Uterus (tissue), 4 donors: ENCODE results near the gene KCNN3. TPM values are rescaled to one million over a fixed set of nuclear protein-coding genes. Genes with fewer than 3 reads are reported as not detected.

Source experiments
- DNase-seq, 2 donors: peaks; one replicate each; pipeline ENCODE4 v3.0.0-alpha.2; 2019 to 2020
- H3K27ac ChIP-seq, 2 donors: fragments of 200-600 bp; sonication (generic); 1 replicate in 1 of 2; 2 replicates in 1 of 2; pipeline ENCODE4 v1.5.1; 2016 to 2018
- H3K27me3 ChIP-seq, 2 donors: fragments of 200-600 bp; sonication (generic); one replicate each; pipeline ENCODE4 v1.5.1; 2018 to 2019; ENCODE audit warnings: control low read depth in 1 of 2
- H3K36me3 ChIP-seq, 2 donors: fragments of 200-600 bp; sonication (generic); one replicate each; pipeline ENCODE4 v1.5.1; 2019; ENCODE audit warnings: control low read depth in 1 of 2
- H3K4me1 ChIP-seq, 2 donors: fragments of 200-600 bp; sonication (generic); one replicate each; pipeline ENCODE4 v1.5.1; 2018 to 2019; ENCODE audit warnings: control low read depth in 1 of 2
- H3K4me3 ChIP-seq, 2 donors: fragments of 200-600 bp; sonication (generic); 1 replicate in 1 of 2; 2 replicates in 1 of 2; pipeline ENCODE4 v1.5.1; 2018 to 2019; ENCODE audit warnings: mild to moderate bottlenecking in 1 of 2
- H3K9me3 ChIP-seq, 2 donors: fragments of 200-600 bp; sonication (generic); one replicate each; pipeline ENCODE4 v1.5.1; 2019; ENCODE audit warnings: control low read depth in 1 of 2
- POLR2A ChIP-seq, 2 donors: fragments of 450-650 bp; IDR thresholded peaks; one replicate each; pipeline ENCODE4 v1.6.1; 2016; ENCODE audit warnings: antibody characterized with exemption in 2 of 2, mild to moderate bottlenecking in 1 of 2, moderate library complexity in 1 of 2
- intact Hi-C: fragments of 100-400 bp; cut with DNase I; formaldehyde crosslinking; loops from one replicate; pipeline ENCODE4 v1.15.1; 2023; ENCODE audit warnings: low total_unique reads
- total RNA-seq, 4 donors: library from RNA; depleted of rRNA in 3 of 4; stranded (reverse); fragments of >200 nt in 3 of 4; gene quantifications; one replicate each; pipeline versions ENCODE4 v1.1.0 to v1.2.4, GENCODE V29; 2014 to 2023
- TF ChIP-seq, protein P1 (sequence below), 4 experiments: fragments of 200-600 bp in 2 of 4; fragments of 450-650 bp in 2 of 4; sonication (generic) in 2 of 4; IDR thresholded peaks; one replicate each; pipeline ENCODE4 v1.5.1; 2016 to 2019; ENCODE audit warnings: antibody characterized with exemption in 4 of 4, mild to moderate bottlenecking in 2 of 4, moderate library complexity in 1 of 4
- donor health status: DM: yes; HTN: yes; CAD: no.

The KCNN3 gene
- total RNA-seq, 4 donors from 2014 or later: 7.1 to 35.5 (median 12.1) TPM

DNA sequence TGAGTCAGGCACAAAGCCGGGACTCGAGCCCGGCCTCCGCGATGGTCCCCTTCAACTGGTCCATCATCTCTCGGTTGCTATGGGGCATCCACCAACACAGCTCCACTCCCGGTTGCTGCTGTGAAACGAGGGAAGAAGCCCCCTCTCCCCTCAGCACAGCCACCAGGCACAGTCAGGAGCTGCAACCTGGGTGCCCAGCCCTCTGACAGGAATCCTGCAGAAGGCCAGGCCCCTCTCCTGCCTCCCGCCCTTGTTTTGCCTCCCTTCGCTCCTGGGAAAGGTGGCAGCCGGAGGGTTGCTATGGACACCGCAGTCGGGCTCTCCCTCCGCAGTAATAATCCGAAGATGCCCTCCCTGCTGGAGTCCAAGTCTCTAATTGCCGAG lies 8.9 kb upstream of the KCNN3 start:
- Histone ChIP-seq H3K36me3 (no peaks in the 10 kb centered on the region), H3K9me3 (no peaks in the 10 kb centered on the region), H3K4me3 (no peak overlapping the region), H3K27ac (no peak overlapping the region), H3K27me3 (no peaks in the 10 kb centered on the region), H3K4me1 (no peaks in the 10 kb centered on the region)
- TF ChIP-seq, protein P1, sequence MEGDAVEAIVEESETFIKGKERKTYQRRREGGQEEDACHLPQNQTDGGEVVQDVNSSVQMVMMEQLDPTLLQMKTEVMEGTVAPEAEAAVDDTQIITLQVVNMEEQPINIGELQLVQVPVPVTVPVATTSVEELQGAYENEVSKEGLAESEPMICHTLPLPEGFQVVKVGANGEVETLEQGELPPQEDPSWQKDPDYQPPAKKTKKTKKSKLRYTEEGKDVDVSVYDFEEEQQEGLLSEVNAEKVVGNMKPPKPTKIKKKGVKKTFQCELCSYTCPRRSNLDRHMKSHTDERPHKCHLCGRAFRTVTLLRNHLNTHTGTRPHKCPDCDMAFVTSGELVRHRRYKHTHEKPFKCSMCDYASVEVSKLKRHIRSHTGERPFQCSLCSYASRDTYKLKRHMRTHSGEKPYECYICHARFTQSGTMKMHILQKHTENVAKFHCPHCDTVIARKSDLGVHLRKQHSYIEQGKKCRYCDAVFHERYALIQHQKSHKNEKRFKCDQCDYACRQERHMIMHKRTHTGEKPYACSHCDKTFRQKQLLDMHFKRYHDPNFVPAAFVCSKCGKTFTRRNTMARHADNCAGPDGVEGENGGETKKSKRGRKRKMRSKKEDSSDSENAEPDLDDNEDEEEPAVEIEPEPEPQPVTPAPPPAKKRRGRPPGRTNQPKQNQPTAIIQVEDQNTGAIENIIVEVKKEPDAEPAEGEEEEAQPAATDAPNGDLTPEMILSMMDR (IDR thresholded peaks at IDR 0.05): no peak
- TF ChIP-seq POLR2A (IDR thresholded peaks at IDR 0.05): no peak
- intact Hi-C loops: no loop called here
- no peak for DNase-seq

DNA sequence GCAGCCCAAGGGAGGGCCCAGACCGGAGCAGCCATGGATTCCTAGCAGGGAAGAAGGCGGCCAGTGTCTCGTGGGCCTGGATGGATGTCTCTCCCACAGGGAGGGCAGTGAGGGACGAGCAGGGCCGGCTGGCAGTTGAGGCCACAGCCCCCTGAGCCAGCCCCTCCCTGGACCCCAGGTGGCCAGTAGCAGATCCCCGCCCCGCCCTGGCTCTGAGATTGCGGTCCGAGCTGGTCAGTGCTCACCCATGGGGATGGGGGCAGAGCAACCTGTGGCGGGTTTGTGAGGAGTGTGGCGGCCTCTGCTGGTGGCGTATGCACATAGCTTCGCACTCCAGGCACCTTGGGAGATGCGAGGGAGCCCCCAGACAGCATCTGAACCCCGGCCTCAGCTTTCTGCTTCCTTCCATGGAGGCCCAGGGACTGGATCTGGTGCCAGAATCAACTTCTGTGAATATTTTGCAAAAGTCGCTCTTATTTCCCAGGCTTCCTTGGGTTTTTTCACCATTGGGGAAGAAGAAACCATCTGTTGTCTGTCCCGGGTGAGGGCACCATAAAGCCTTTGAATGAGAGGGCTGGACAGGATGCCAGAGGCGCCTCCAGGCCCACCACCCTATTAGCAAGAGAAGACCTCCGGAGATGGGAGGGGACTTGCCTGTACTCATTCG lies 8.4 kb upstream of the KCNN3 start:
- H3K9me3 ChIP-seq: no peaks in the 10 kb centered on the region
- TF ChIP-seq, protein P1 (IDR thresholded peaks at IDR 0.05): peak; percentile 86 to 95 (median 92)
- TF ChIP-seq POLR2A (IDR thresholded peaks at IDR 0.05): peak in 1 of 2 donors; percentile 24
- intact Hi-C loops: no loop called here
- H3K36me3 ChIP-seq: no peaks in the 10 kb centered on the region
- DNase-seq: peak; percentile 84 to 87
- no peak overlapping the region for H3K4me3 ChIP-seq
- no peaks in the 10 kb centered on the region for H3K27me3 ChIP-seq
- peak overlapping the region in 1 of 2 donors; percentile 47 for H3K27ac ChIP-seq
- H3K4me1 ChIP-seq: no peaks in the 10 kb centered on the region

DNA sequence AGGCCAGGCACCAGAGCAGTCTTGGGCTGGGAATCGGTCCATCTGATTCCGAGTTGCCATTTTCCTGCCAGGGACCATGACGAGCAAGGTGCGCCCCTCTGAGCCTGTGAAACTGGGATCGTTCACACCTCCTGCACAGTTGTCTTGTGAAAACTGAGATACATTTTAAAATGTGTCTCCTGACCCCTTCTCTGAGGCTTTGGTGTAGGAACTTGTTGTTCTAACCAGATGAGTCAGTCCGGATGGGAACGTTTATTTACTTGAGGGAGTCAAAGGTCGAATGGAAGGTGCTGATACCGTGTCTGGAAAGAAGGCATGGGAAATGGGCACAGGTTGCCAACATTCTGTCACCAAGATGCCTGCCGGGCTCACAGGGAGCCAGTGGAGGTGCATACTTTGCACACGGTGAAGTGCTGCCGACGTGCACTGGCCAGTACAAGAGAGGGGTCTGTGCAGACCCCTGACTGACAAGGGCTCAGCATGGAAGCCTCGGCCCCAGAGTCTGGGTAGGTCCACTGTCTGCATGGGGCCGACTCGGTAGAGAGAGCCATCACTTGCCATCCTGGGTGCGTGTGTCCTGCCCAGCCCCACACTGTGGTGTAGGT lies 7.4 kb upstream of the KCNN3 start:
- TF ChIP-seq, protein P1 (IDR thresholded peaks at IDR 0.05): no peak
- no peak for TF ChIP-seq POLR2A (IDR thresholded peaks at IDR 0.05)
- no peak for DNase-seq
- Histone ChIP-seq H3K4me1 (no peaks in the 10 kb centered on the region), H3K36me3 (no peaks in the 10 kb centered on the region), H3K9me3 (no peaks in the 10 kb centered on the region), H3K27ac (peak overlapping the region in 1 of 2 donors; percentile 47), H3K27me3 (no peaks in the 10 kb centered on the region), H3K4me3 (no peak overlapping the region)
- intact Hi-C loops: no loop called here

DNA sequence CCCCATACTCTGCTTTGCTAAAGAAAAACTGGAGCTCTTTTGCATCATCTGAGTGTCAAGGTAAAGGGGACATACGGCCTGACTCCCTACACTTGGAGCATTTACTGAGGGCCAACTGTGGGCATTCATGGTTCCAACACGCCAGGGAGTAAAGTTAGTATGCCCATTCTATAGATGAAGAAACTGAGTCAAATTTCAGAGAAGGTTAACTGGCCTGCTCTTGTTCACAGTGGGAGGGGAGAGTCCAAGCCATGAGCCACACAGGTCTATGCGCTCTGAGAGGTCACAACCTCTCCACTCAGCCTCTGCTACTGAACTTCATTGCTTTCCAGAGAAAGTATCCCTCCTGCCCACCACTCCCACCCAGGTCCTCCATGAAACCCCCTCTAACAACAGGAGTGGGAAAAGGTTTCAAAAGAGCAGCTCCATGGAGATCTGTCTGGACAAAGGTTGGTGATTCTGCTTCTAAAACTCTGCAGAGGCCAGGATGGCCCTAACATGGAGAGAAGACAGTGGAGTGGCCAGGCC lies 6.8 kb upstream of the KCNN3 start:
- Histone ChIP-seq H3K36me3 (no peaks in the 10 kb centered on the region), H3K4me1 (no peaks in the 10 kb centered on the region), H3K27ac (peak overlapping the region in 1 of 2 donors; percentile 47), H3K27me3 (no peaks in the 10 kb centered on the region), H3K4me3 (no peak overlapping the region), H3K9me3 (no peaks in the 10 kb centered on the region)
- no peak for DNase-seq
- TF ChIP-seq, protein P1 (IDR thresholded peaks at IDR 0.05): no peak
- no peak for TF ChIP-seq POLR2A (IDR thresholded peaks at IDR 0.05)
- intact Hi-C loops: no loop called here

DNA sequence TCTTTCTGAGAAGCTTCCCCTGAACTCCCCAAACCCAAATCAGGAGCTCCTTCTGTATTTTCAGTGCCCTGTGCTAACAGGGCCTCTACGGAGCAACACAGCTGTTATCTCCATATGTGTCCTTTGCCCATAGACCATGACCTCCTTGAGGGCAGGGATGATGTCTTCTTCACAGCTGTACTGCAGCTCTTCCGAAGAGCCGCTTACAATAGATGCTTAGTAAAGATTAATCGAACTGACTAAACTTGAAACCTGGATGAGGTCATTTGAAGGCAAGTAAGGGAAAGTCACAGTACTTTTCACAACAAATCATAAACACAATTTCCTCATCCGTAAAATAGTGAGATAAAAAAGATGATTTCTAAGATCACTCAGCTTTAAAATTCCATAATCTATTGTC lies 4.4 kb upstream of the KCNN3 start:
- no peaks in the 10 kb centered on the region for H3K9me3 ChIP-seq
- H3K36me3 ChIP-seq: no peaks in the 10 kb centered on the region
- H3K27ac ChIP-seq: no peak overlapping the region
- DNase-seq: no peak
- TF ChIP-seq POLR2A (IDR thresholded peaks at IDR 0.05): no peak
- TF ChIP-seq, protein P1 (IDR thresholded peaks at IDR 0.05): no peak
- intact Hi-C loops: no loop called here
- no peak overlapping the region for H3K4me3 ChIP-seq
- no peaks in the 10 kb centered on the region for H3K4me1 ChIP-seq
- H3K27me3 ChIP-seq: no peaks in the 10 kb centered on the region
